Tibial artery (tissue), 4 donors: ENCODE data around the gene ZNRF1.

Experiments
- DNase-seq, 2 donors: peaks; one replicate each; pipeline ENCODE4 v3.0.0-alpha.2; 2019
- H3K27ac ChIP-seq, 2 donors: fragments of 200-600 bp; sonication (generic) in 1 of 2; 1 replicate in 1 of 2; 2 replicates in 1 of 2; pipeline ENCODE4 v1.5.1; 2018 to 2019; ENCODE audit warnings: mild to moderate bottlenecking in 1 of 2
- H3K27me3 ChIP-seq, 2 donors: fragments of 200-600 bp; sonication (generic) in 1 of 2; one replicate each; pipeline versions ENCODE4 v1.5.1 to v1.6.0; 2016 to 2019
- H3K36me3 ChIP-seq, 3 donors: fragments of 200-600 bp; sonication (generic) in 2 of 3; one replicate each; pipeline ENCODE4 v1.5.1; 2016 to 2019; ENCODE audit warnings: mild to moderate bottlenecking in 2 of 3
- H3K4me1 ChIP-seq, 4 donors: fragments of 200-600 bp; sonication (generic) in 2 of 4; 1 replicate in 3 of 4; 2 replicates in 1 of 4; pipeline ENCODE4 v1.5.1; 2016 to 2019
- H3K4me3 ChIP-seq, 2 donors: fragments of 200-600 bp; sonication (generic) in 1 of 2; 1 replicate in 1 of 2; 2 replicates in 1 of 2; pipeline ENCODE4 v1.5.1; 2018 to 2019; ENCODE audit warnings: mild to moderate bottlenecking in 2 of 2
- H3K9me3 ChIP-seq, 3 donors: fragments of 200-600 bp; sonication (generic) in 1 of 3; one replicate each; pipeline ENCODE4 v1.5.1; 2016 to 2019
- intact Hi-C: fragments of 100-400 bp; cut with DNase I; formaldehyde crosslinking; loops from one replicate; pipeline ENCODE4 v1.15.0; 2023; ENCODE audit warnings: low total_unique reads
- TF ChIP-seq, protein P1 (sequence below), 2 experiments: fragments of 200-600 bp in 1 of 2; fragments of 450-650 bp in 1 of 2; IDR thresholded peaks; one replicate each; pipeline ENCODE4 v1.5.1; 2017 to 2019; ENCODE audit warnings: antibody characterized with exemption in 2 of 2, mild to moderate bottlenecking in 1 of 2, moderate library complexity in 1 of 2

Gene ZNRF1

GRCh38 chr16:75063549-75064088, 64.8 kb downstream of the ZNRF1 start:
- H3K4me1 ChIP-seq: peaks cover 0 to 15% (median 11%) of the 10 kb centered on the region in 4 donors
- intact Hi-C loops: no loop called here
- DNase-seq: no peak
- no peak overlapping the region for H3K4me3 ChIP-seq
- no peak overlapping the region for H3K27ac ChIP-seq
- no peaks in the 10 kb centered on the region for H3K9me3 ChIP-seq
- H3K36me3 ChIP-seq: no peaks in the 10 kb centered on the region
- TF ChIP-seq, protein P1, sequence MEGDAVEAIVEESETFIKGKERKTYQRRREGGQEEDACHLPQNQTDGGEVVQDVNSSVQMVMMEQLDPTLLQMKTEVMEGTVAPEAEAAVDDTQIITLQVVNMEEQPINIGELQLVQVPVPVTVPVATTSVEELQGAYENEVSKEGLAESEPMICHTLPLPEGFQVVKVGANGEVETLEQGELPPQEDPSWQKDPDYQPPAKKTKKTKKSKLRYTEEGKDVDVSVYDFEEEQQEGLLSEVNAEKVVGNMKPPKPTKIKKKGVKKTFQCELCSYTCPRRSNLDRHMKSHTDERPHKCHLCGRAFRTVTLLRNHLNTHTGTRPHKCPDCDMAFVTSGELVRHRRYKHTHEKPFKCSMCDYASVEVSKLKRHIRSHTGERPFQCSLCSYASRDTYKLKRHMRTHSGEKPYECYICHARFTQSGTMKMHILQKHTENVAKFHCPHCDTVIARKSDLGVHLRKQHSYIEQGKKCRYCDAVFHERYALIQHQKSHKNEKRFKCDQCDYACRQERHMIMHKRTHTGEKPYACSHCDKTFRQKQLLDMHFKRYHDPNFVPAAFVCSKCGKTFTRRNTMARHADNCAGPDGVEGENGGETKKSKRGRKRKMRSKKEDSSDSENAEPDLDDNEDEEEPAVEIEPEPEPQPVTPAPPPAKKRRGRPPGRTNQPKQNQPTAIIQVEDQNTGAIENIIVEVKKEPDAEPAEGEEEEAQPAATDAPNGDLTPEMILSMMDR (IDR thresholded peaks at IDR 0.05): no peak
- no peaks in the 10 kb centered on the region for H3K27me3 ChIP-seq

DNA sequence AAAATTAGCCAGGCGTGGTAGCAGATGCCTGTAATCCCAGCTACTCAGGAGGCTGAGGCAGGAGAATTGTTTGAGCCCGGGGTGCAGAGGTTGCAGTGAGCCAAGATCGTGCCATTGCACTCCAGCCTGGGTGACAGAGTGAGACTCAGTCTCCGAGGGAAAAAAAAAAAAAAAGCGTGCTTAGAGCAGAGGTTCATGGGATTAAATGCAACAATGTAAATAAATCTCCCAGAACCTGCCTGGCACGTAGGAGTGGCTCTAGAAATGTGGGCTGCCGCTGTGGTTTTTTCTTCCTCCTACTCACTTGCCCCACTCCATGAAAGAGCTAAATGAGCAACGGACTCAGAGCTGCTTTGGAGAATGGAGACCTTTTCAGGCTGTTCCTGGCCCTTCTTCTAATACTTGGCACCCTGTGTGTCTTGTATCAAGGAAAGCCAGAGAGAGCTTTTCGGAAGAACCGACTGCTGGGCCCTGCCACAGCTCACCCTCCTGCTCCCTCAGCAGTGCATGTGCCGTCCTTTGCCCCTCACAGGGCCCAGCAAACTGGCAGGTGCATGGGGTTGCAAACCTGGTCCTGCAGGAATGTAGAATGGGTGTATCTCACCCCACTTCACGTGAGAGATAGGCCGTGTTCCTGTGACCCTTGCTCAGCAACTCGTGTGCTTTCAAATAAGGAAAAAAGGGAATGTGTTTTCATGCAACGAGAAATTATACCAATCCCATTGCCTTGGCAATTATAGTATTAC, 65.8 kb downstream of the ZNRF1 start:
- Histone ChIP-seq H3K27ac (no peak overlapping the region), H3K4me1 (peaks cover 0 to 15% (median 11%) of the 10 kb centered on the region in 4 donors), H3K27me3 (no peaks in the 10 kb centered on the region), H3K9me3 (no peaks in the 10 kb centered on the region), H3K36me3 (no peaks in the 10 kb centered on the region), H3K4me3 (no peak overlapping the region)
- intact Hi-C loops: no loop called here
- no peak for DNase-seq
- TF ChIP-seq, protein P1 (IDR thresholded peaks at IDR 0.05): no peak

GRCh38 chr16:75065149-75065505, 66.3 kb downstream of the ZNRF1 start:
- DNase-seq: no peak

GRCh38 chr16:75065521-75066149, 66.8 kb downstream of the ZNRF1 start:
- TF ChIP-seq, protein P1 (IDR thresholded peaks at IDR 0.05): no peak
- Histone ChIP-seq H3K27ac (no peak overlapping the region), H3K4me1 (peaks cover 0 to 15% (median 11%) of the 10 kb centered on the region in 4 donors), H3K36me3 (no peaks in the 10 kb centered on the region), H3K4me3 (no peak overlapping the region), H3K9me3 (no peaks in the 10 kb centered on the region), H3K27me3 (no peaks in the 10 kb centered on the region)
- intact Hi-C loops: no loop called here
- no peak for DNase-seq

More at GRCh38 chr16:75065149-75065505, 66.3 kb downstream of the ZNRF1 start:
- TF ChIP-seq, protein P1 (IDR thresholded peaks at IDR 0.05): no peak
- Histone ChIP-seq H3K9me3 (no peaks in the 10 kb centered on the region), H3K27ac (no peak overlapping the region), H3K4me1 (peaks cover 0 to 15% (median 11%) of the 10 kb centered on the region in 4 donors), H3K27me3 (no peaks in the 10 kb centered on the region), H3K4me3 (no peak overlapping the region), H3K36me3 (no peaks in the 10 kb centered on the region)
- intact Hi-C loops: no loop called here

GRCh38 chr16:75066861-75067447, 68.1 kb downstream of the ZNRF1 start:
- Histone ChIP-seq H3K27me3 (no peaks in the 10 kb centered on the region), H3K27ac (no peak overlapping the region), H3K4me3 (no peak overlapping the region), H3K9me3 (no peaks in the 10 kb centered on the region), H3K36me3 (no peaks in the 10 kb centered on the region), H3K4me1 (peaks cover 0 to 12% (median 7%) of the 10 kb centered on the region in 4 donors)
- no peak for DNase-seq
- TF ChIP-seq, protein P1 (IDR thresholded peaks at IDR 0.05): no peak
- intact Hi-C loops: no loop called here
